GM12892 (cell line): ENCODE measurements around the gene GLTPD2.

Experiments
- POLR2AphosphoS5 ChIP-seq: IDR thresholded peaks from 2 replicates; pipeline ENCODE4 v1.6.1; 2011; ENCODE audit warnings: low read depth, low read length, control low read depth
- TAF1 ChIP-seq: IDR thresholded peaks from 2 replicates; pipeline ENCODE4 v1.6.1; 2011; ENCODE audit warnings: low read depth, mild to moderate bottlenecking, control low read depth, low read length, borderline replicate concordance

- TF ChIP-seq TAF1 (no peak), POLR2AphosphoS5 (no peak)
Measured at GRCh38 chr17:4766201-4766600, 22.6 kb upstream of the GLTPD2 start.
